Measurements from ENCODE around the gene CPSF7. TPM values are rescaled to one million over a fixed set of nuclear protein-coding genes. Genes with fewer than 3 reads are reported as not detected.

Gene CPSF7
- total and polyA plus RNA-seq, 10 of the 15 experiments (the other 5 are each of a cell fraction or from before 2014, with no cell fraction given) = 14.9 to 93.1 (median 60.9) TPM

- H3K27ac ChIP-seq (ENCODE audit: control insufficient read depth, insufficient read depth) = peak overlapping the region; percentile 98
- H2AFZ ChIP-seq (ENCODE audit: control insufficient read depth, low read depth, low read length) = peak overlapping the region; percentile 99
- CTCF ChIA-PET = interaction anchor here (1.4 to 23.9 kb wide), 5 partner anchors 8 to 31 kb away, joined by 3 to 387 read pairs (median 7); partner anchors contain the start of gene TMEM216
- ATAC-seq (no peak; the same call in 2 of the 3 replicates), DNase-seq (ENCODE audit: low read depth, low spot score) (no peak), FAIRE-seq (no peak)
- in situ Hi-C loops (cut with MboI) (no loop called here), intact Hi-C loops (cut with micrococcal nuclease; ENCODE audit: unreplicated experiment) (no loop called here)
- POLR2A ChIA-PET = interaction anchor here (0.6 to 8.7 kb wide), 13 partner anchors 8 to 448 kb away, joined by 3 to 111 read pairs (median 4); partner anchors contain the start of genes CPSF7, DDB1, SDHAF2 and TKFC
- H4K20me1 ChIP-seq (ENCODE audit: control insufficient read depth, insufficient read depth) = no peaks in the 10 kb centered on the region
- under 1% methylated on average over 22 of the region's 22 CpGs for WGBS (ENCODE audit: insufficient coverage, insufficient replicate concordance, low lambda C conversion rate, missing lambda C conversion rate)
- peak overlapping the region; percentile 76 for H3K4me2 ChIP-seq (ENCODE audit: control insufficient read depth, insufficient read depth)
- H3K9me3 ChIP-seq (replicated peaks; ENCODE audit: control insufficient read depth, insufficient read depth, low read length) = no peaks in the 10 kb centered on the region
- 0 out of 2 replicates have a peak, but pooled peaks have one; percentile 40 for TF ChIP-seq MLLT1 (IDR thresholded peaks at IDR 0.05)
- 0 out of 2 replicates have a peak, but pooled peaks have one; percentile 36 for TF ChIP-seq DPF2 (IDR thresholded peaks at IDR 0.05)
- no peak; the same call in 1 of the 2 replicates for TF ChIP-seq TBL1XR1 (IDR thresholded peaks at IDR 0.05; ENCODE audit: low read depth, low read length)
- no peak for TF ChIP-seq FOXK2 (IDR thresholded peaks at IDR 0.05)
- no peak for TF ChIP-seq NRF1 (conservative IDR thresholded peaks at IDR 0.05; ENCODE audit: low read depth, low read length)
- 0 out of 2 replicates have a peak, but pooled peaks have one; percentile 10 for TF ChIP-seq BACH1 (IDR thresholded peaks at IDR 0.05; ENCODE audit: borderline replicate concordance)
- H3K79me2 ChIP-seq (ENCODE audit: control insufficient read depth, insufficient read depth, low read length) = peaks cover 56% of the 10 kb centered on the region
- SMC1A ChIA-PET (ENCODE audit: uncharacterized antibody, unreplicated experiment) = interaction anchor here (0.6 to 12.8 kb wide), 6 partner anchors 9 to 100 kb away, joined by 3 to 243 read pairs (median 44); partner anchors contain the start of genes DDB1, TKFC and VWCE
- no peaks in the 10 kb centered on the region for H3K27me3 ChIP-seq (replicated peaks in 1 of 2; ENCODE audit: control insufficient read depth in 2 of 2, insufficient read depth in 2 of 2, low read length in 1 of 2)
- peak overlapping the region; percentile 91 for H3K9ac ChIP-seq (ENCODE audit: control insufficient read depth, insufficient read depth, low read length)
- H3K36me3 ChIP-seq (ENCODE audit: control insufficient read depth in 2 of 2, insufficient read depth in 2 of 2, low read length in 1 of 2) = peaks cover 3 to 15% of the 10 kb centered on the region in 2 experiments
- RAD21 ChIA-PET (ENCODE audit: unreplicated experiment) = interaction anchor here (0.8 to 13.0 kb wide), 10 partner anchors 7 to 74 kb away, joined by 3 to 172 read pairs (median 4); partner anchors contain the start of genes CPSF7, DDB1, SDHAF2 and TKFC
- peak overlapping the region; percentile 99 for H3K4me3 ChIP-seq
- TSS peak; percentile 83 for BruUV-seq (replicated peaks)
- H3K4me1 ChIP-seq (ENCODE audit: control insufficient read depth, insufficient read depth, low read length) = peaks cover 35% of the 10 kb centered on the region
These were observed 68.5 kb downstream of the CPSF7 start for GRCh38 chr11:61361237-61361740.
